Nephron progenitor cell (in vitro differentiated cells): ENCODE measurements around the gene RAET1E.
"Not testable (repeated sequence)": the region's sequence is repeated elsewhere in the genome, so short reads cannot be mapped to it uniquely, and the experiment has no call there.

ENCODE experiments used
- DNase-seq: peaks from one replicate; pipeline ENCODE4 v3.0.0; 2021
- H3K27ac Mint-ChIP-seq: 2 replicates; pipeline ENCODE4 v1.8.0; 2021; ENCODE audit warnings: mild to moderate bottlenecking, moderate library complexity, mixed read lengths
- H3K27me3 Mint-ChIP-seq: 2 replicates; pipeline ENCODE4 v1.8.0; 2021; ENCODE audit warnings: mild to moderate bottlenecking, low read depth, mixed read lengths; ENCODE audit not compliant: poor library complexity
- H3K36me3 Mint-ChIP-seq: 2 replicates; pipeline ENCODE4 v1.8.0; 2021; ENCODE audit warnings: low read depth, mixed read lengths
- H3K4me1 Mint-ChIP-seq: 2 replicates; pipeline ENCODE4 v1.8.0; 2021; ENCODE audit warnings: mixed read lengths
- H3K4me3 Mint-ChIP-seq: 2 replicates; pipeline ENCODE4 v1.8.0; 2021; ENCODE audit warnings: mild to moderate bottlenecking, moderate library complexity, mixed read lengths
- H3K9me3 Mint-ChIP-seq: 2 replicates; pipeline ENCODE4 v1.8.0; 2021; ENCODE audit warnings: mild to moderate bottlenecking, moderate library complexity, mixed read lengths
- TF ChIP-seq, protein P1 (sequence below): fragments of 200-600 bp; sonication (generic); IDR thresholded peaks from 2 replicates; pipeline ENCODE4 v1.5.0; 2021; ENCODE audit warnings: antibody characterized with exemption

Gene RAET1E

DNA sequence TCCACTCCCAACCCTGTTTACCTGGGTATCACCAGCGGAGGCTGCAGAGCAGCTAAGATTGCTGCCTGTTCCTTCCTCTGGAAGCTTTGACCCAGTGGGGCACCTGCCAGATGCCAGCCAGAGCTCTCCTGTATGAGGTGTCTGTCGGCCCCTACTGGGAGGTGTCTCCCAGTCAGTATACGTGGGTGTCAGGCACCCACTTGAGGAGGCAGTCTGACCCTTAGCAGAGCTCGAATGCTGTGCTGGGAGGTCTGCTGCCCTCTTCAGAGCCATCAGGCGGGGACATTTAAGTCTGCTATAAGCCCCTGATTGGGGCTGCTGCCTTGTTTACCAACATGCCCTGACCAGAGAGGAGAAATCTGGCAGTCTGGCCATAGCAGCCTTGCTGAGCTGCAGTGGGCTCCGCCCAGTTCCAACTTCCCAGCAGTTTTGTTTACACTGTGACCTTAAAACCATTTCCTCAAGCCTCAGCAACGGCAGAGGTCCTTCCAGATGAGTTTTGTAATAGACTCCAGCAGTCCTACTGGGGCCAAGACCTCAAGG lies 2.8 kb downstream of the RAET1E start:
- Mint-ChIP-seq H3K4me1 (peaks cover 7% of the 10 kb centered on the region), H3K27me3 (peaks cover 76% of the 10 kb centered on the region), H3K4me3 (no peak overlapping the region), H3K27ac (no peak overlapping the region), H3K36me3 (no peaks in the 10 kb centered on the region), H3K9me3 (no peaks in the 10 kb centered on the region)
- TF ChIP-seq, protein P1, sequence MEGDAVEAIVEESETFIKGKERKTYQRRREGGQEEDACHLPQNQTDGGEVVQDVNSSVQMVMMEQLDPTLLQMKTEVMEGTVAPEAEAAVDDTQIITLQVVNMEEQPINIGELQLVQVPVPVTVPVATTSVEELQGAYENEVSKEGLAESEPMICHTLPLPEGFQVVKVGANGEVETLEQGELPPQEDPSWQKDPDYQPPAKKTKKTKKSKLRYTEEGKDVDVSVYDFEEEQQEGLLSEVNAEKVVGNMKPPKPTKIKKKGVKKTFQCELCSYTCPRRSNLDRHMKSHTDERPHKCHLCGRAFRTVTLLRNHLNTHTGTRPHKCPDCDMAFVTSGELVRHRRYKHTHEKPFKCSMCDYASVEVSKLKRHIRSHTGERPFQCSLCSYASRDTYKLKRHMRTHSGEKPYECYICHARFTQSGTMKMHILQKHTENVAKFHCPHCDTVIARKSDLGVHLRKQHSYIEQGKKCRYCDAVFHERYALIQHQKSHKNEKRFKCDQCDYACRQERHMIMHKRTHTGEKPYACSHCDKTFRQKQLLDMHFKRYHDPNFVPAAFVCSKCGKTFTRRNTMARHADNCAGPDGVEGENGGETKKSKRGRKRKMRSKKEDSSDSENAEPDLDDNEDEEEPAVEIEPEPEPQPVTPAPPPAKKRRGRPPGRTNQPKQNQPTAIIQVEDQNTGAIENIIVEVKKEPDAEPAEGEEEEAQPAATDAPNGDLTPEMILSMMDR: no peak
- no peak for DNase-seq

DNA sequence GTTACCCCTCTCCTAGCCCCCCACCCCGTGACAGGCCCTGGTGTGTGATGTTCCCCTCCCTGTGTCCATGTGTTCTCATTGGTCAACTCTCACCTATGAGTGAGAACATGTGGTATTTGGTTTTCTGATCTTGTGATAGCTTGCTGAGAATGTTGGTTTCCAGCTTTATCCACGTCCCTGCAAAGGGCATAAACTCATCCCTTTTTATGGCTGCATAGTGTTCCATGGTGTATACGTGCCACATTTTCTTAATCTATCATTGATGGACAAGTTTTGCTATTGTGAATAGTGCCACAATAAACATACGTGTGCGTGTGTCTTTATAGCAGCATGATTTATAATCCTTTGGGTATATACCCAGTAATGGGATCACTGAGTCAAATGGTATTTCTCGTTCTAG lies 6.0 kb downstream of the RAET1E start:
- H3K4me3 Mint-ChIP-seq, DNase-seq, H3K9me3 Mint-ChIP-seq, H3K27ac Mint-ChIP-seq, H3K36me3 Mint-ChIP-seq: not testable (repeated sequence)
- Mint-ChIP-seq H3K27me3 (peaks cover 79% of the 10 kb centered on the region), H3K4me1 (peaks cover 11% of the 10 kb centered on the region)

DNA sequence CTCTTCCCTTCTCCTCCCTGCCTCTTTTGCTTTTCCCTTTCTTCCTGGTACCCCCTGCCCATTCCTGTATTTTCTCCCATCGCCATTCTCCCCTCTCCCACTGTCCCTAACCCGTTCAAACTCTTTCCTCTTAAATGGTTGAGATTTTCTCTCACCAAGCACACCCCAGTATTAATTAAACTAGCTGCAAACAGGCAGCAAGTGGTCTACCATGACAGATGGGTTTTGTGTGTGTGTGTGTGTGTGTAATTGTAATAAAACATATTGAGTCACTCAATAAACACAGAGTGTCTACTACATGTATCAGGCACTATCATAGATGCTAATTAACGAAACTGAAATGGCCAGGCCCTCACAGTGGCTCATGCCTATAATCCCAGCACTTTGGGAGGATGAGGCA lies 6.7 kb downstream of the RAET1E start:
- Mint-ChIP-seq H3K4me3 (no peak overlapping the region), H3K27me3 (peaks cover 79% of the 10 kb centered on the region), H3K27ac (no peak overlapping the region), H3K36me3 (no peaks in the 10 kb centered on the region), H3K4me1 (peaks cover 11% of the 10 kb centered on the region), H3K9me3 (no peaks in the 10 kb centered on the region)
- TF ChIP-seq, protein P1: no peak
- no peak for DNase-seq

DNA sequence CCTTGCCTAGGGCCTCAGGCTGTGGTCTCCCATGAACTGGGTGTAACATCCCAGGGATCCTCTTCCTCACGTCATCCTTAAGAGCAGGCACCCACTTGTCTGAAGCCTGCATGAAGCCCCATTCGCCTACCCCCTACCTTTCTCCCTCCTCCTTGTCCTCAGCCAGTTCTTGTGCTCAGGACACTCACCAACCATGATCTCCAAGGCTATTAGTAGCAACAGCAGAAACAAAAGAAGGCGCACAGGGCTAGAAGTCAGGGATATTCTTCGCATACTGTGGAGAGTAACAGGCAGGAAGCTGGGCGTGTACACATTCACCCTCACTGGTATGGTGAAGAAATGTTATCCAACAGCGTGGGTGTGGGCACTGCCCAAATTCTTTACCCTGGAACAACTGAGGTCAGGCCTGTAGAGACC lies 7.3 kb downstream of the RAET1E start:
- TF ChIP-seq, protein P1: no peak
- Mint-ChIP-seq H3K4me3 (no peak overlapping the region), H3K27ac (no peak overlapping the region), H3K36me3 (no peaks in the 10 kb centered on the region), H3K9me3 (no peaks in the 10 kb centered on the region), H3K27me3 (peaks cover 78% of the 10 kb centered on the region), H3K4me1 (peaks cover 9% of the 10 kb centered on the region)
- DNase-seq: no peak

DNA sequence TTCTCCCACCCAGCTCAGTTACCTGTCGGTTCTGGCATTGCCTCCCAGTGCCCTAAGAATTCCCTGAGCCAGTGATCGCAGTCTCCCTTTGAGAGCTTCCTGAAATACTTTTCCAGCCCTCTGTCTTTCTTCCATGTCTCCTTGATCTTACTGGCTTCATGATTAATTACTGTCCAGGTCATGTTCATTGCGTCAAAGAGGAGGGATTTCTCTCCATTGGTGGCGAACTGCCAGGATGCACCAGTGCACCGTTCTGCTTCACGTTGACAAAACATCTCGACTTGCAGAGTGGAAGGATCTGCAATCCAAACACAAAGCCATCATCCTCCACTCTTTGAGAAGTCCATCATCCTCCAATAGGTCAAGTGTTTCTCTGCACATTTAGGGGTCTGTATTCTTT lies 8.6 kb downstream of the RAET1E start:
- Mint-ChIP-seq H3K27me3 (peaks cover 81% of the 10 kb centered on the region), H3K9me3 (no peaks in the 10 kb centered on the region), H3K36me3 (no peaks in the 10 kb centered on the region), H3K4me1 (peaks cover 4% of the 10 kb centered on the region), H3K4me3 (no peak overlapping the region), H3K27ac (no peak overlapping the region)
- TF ChIP-seq, protein P1: no peak
- no peak for DNase-seq

DNA sequence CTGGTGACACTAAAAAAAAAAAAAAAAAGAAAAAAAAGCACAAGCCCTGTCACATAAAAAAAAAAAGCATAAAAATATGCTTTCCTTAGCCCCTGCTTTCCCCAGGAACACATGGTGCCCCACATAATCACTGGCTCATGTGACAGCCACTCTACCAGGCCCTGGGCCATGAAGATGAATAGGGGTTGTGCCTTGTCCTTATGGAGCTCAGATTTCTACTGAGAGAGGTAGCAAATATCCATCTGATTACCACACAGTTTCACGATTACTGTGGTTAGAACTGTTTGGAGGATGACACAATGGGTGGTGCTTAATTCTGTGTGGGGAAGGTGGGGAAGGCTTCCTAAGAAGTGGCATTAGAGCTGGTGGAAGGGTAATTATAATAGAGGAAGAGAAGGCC lies 9.3 kb downstream of the RAET1E start:
- Mint-ChIP-seq H3K4me3 (no peak overlapping the region), H3K27me3 (peaks cover 81% of the 10 kb centered on the region)
- DNase-seq: no peak

More for the DNA sequence above, 9.3 kb downstream of the RAET1E start:
- Mint-ChIP-seq H3K4me1 (peaks cover 4% of the 10 kb centered on the region), H3K36me3 (no peaks in the 10 kb centered on the region), H3K27ac (no peak overlapping the region), H3K9me3 (no peaks in the 10 kb centered on the region)
- TF ChIP-seq, protein P1: no peak
